Transverse colon (tissue), 4 donors: ENCODE measurements around the gene NDUFS3.

ENCODE experiments used
- CTCF ChIP-seq, 5 experiments: fragments of 200-600 bp in 3 of 5; fragments of 450-650 bp in 2 of 5; sonication (generic) in 3 of 5; IDR thresholded peaks; 1 replicate in 2 of 5; 2 replicates in 3 of 5; pipeline ENCODE4 v1.5.1; 2016 to 2017; ENCODE audit warnings: antibody characterized with exemption in 5 of 5, inconsistent platforms in 3 of 5, mild to moderate bottlenecking in 2 of 5, moderate library complexity in 1 of 5
- POLR2A ChIP-seq: fragments of 450-650 bp; IDR thresholded peaks from one replicate; pipeline ENCODE4 v1.6.1; 2016; ENCODE audit warnings: antibody characterized with exemption, mild to moderate bottlenecking, moderate library complexity
- POLR2AphosphoS5 ChIP-seq, 3 donors: sonication (generic); formaldehyde crosslinking; IDR thresholded peaks; one replicate each; pipeline ENCODE4 v1.6.1; 2016; ENCODE audit warnings: antibody characterized with exemption in 3 of 3

GRCh38 chr11:47536915-47537314, 42.0 kb upstream of the NDUFS3 start:
- TF ChIP-seq POLR2AphosphoS5 (IDR thresholded peaks at IDR 0.05) (no peak), POLR2A (no peak), CTCF (IDR thresholded peaks at IDR 0.05) (no peak)
